Suppressor macrophage treated with lipopolysaccharide for 4 hours (primary cell): ENCODE data around the gene NNT.
"Not testable (repeated sequence)": the region's sequence is repeated elsewhere in the genome, so short reads cannot be mapped to it uniquely, and the experiment has no call there.

Experiments
- DNase-seq: peaks from one replicate; pipeline ENCODE4 v3.0.0-alpha.2; 2020

The NNT gene

DNA sequence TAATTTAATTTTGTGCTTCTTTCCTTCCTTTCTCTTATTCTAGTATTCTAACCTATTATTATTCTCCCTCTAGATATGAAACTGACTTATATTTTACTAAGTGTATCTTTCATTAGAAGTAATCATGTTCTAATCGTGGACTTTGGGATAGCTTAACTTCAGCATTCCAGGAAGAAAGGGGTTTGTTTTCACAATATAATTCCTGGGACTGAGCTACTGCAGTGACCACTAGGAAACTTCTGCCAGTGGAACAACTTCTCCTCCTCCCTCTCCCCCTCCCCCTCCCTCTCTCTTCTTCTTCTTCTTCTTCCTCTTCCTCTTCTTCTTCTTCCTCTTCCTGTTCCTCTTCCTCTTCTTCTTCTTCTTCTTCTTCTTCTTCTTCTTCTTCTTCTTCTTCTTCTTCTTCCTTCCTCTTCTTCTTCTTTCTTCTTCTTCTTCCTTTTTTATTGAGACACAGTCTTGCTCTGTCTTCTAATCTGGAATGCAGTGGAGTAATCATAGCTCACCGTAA lies 127.9 kb downstream of the NNT start:
- no peak for DNase-seq

DNA sequence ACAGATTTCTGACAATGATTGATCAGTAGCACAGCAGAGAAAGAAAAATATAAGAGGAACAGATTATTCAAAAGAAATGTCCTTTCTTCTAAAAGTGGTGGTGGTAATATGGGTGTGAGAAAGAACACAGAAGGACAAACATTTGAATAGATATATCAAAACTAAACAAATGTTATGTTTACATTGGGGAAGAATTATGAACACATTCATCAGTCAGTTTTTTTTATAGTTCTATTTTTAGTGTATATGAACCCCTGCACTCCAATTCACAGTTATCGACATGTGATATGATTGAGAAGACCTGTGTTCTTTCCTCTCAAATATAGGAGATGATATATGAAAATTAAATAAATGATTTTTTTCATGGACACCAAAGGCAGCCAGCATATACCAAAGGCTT lies 128.6 kb downstream of the NNT start:
- no peak for DNase-seq

DNA sequence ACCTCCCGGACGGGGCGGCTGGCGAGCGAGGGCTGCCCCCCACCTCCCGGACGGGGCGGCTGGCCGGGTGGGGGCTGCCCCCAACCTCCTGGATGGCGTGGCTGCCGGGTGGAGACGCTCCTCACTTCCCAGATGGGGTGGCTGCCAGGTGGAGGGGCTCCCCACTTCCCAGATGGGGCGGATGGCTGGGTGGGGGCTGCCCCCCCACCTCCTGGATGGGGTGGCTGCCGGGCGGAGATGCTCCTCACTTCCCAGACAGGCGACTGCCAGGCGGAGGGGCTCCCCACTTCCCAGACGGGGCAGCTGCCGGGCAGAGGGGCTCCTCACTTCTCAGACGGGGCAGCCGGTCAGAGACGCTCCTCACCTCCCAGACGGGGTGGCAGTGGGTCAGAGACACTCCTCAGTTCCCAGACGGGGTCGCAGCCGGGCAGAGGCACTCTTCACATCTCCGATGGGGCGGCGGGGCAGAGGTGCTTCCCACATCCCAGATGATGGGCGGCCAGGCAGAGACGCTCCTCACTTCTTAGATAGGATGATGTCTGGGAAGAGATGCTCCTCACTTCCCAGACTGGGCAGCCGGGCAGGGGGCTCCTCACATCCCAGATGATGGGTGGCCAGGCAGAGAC lies 143.1 kb downstream of the NNT start:
- DNase-seq = not testable (repeated sequence)

DNA sequence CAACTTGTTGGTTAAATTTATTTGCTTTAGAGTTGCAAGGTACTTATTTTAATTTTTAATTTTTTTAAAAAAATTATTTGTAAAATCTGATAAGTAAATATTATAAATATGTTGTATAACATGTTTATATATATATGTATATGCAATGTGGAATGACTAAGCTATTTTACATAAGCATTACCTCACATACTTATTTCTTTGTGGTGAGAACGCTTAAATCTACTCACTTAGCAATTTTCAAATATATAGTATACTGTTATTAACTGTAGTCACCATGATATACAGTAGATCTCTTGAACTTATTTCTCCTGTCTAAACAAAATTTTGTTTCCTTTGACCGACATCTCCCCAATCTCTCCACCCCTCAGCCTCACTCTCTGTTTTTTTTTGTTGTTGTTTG lies 147.8 kb downstream of the NNT start:
- DNase-seq = no peak

DNA sequence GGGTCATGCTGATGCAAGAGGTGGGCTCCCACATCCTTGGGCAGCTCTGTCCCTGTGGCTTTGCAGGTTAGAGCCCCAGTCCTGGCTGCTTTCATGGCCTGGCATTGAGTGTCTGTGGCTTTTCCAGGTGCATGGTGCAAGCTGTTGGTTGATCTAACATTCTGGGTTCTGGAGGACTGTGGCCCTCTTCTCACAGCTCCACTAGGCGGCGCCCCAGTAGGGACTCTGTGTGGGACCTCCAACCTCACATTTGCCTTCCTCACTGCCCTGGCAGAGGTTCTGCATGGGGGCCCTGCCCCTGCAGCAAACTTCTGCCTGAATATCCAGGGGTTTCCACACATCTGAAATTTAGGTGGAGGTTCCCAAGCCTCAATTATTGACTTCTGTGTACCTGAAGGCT lies 150.1 kb downstream of the NNT start:
- DNase-seq = no peak
